ENCODE measurements around the gene NLE1. TPM values are rescaled to one million over a fixed set of nuclear protein-coding genes. Genes with fewer than 3 reads are reported as not detected.
"Not testable (repeated sequence)": the region's sequence is repeated elsewhere in the genome, so short reads cannot be mapped to it uniquely, and the experiment has no call there.

NLE1 gene
- total and polyA plus RNA-seq, 5 donors = 2.2 to 6.6 (median 4.1) TPM

DNA sequence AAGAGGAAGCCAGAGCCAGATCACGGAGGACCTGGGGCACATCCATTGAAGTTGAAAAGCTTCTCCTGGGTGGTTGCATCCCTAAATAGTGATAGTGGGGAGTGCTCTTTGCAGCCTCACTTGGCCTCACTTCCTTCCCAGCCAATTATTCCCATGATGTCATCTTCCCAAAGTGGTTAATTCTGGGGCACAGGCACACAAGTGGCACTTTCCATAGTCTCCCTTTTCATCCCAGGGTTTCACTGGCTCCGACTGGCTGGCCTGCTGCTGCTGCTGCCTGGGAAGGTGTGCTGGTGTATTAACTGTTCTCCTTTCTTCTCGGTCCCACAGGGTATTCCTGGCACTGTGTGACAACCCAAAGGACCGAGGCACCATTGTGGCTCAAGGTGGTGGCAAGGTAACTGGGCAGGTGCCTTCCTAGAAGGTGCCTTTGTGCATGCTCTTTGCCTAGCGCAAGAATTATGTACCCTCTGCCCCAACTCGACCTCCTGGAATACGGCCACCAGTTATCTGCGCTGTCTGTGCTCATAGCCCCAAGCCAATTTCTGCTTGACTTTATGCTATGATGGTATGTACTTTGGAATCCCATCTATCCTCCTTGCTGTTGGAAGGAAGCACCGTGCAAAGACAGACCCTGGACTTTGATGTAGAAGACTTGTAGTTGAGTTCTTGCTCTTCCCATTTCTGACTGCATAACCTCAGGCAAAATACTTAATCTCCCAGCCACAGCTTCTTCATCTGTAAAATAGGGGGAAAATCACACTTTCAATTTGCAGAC is 33.7 kb upstream of the NLE1 start:
- intact Hi-C loops (cut with DNase I) = no loop called here
- ATAC-seq (no peak), DNase-seq (no peak)
- Histone ChIP-seq H3K9me3 (ENCODE audit: control insufficient read depth, low read length) (no peaks in the 10 kb centered on the region), H3K4me1 (ENCODE audit: control insufficient read depth, insufficient read depth, low read length) (no peaks in the 10 kb centered on the region), H3K27ac (ENCODE audit: low read length) (no peak overlapping the region), H3K27me3 (ENCODE audit: control insufficient read depth, insufficient read depth) (no peaks in the 10 kb centered on the region), H3K4me3 (ENCODE audit: low read length) (no peak overlapping the region)
- 74% methylated on average over 9 of the region's 9 CpGs for WGBS

DNA sequence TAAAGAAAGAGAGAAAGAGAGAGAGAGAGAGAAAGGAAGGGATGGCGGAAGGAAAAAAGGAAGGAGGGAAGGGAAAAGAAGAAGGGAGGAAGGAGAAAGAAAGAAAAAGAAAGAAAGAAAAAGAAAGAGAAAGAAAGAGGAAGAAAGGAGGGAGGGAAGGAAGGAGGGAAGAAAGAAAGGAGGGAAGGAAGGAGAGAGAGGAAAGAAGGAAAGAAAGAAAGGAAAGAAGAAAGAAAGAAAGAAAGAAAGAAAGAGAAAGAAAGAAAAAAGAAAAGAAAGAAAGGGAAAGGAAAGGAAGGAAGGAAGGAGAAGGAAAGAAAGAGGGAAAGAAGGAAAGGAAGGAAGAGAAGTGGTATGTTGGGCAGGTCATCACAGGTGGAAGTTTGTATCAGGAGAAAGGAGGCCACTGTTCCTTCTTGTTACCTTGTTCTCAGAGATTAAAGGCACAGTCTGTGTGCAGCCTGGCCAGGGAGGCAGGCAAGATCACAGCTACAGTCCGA is 32.8 kb upstream of the NLE1 start:
- Histone ChIP-seq H3K27ac (ENCODE audit: low read length) (no peak overlapping the region), H3K9me3 (ENCODE audit: control insufficient read depth, low read length) (no peaks in the 10 kb centered on the region), H3K4me3 (ENCODE audit: low read length) (no peak overlapping the region), H3K27me3 (ENCODE audit: control insufficient read depth, insufficient read depth) (no peaks in the 10 kb centered on the region), H3K4me1 (ENCODE audit: control insufficient read depth, insufficient read depth, low read length) (no peaks in the 10 kb centered on the region)
- WGBS = 84% methylated on average over 2 of the region's 2 CpGs
- DNase-seq (no peak), ATAC-seq (no peak)
- intact Hi-C loops (cut with DNase I) = loop anchor here in 1 of 4 donors (5.0 kb wide), 1 partner anchor 357 kb away; no protein-coding TSS in a partner anchor

DNA sequence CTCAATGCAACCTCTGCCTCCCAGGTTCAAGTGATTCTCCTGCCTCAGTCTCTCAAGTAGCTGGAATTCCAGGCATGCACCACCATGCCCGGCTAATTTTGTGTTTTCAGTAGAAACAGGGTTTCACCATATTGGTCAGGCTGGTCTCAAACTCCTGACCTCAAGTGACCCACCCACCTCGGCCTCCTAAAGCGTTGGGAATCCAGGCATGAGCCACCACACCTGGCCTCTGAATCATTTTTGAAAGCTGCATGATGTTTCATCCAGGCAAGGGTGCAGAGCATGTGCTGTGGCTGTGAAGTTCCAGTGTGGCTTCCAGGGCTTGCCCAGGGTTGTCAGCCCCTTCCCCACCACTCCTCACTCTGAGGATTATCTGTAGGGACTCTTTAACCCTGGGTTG is 30.2 kb upstream of the NLE1 start:
- H3K4me1 ChIP-seq (ENCODE audit: control insufficient read depth, insufficient read depth, low read length); DNase-seq; H3K27ac ChIP-seq (ENCODE audit: low read length); H3K9me3 ChIP-seq (ENCODE audit: control insufficient read depth, low read length); H3K27me3 ChIP-seq (ENCODE audit: control insufficient read depth, insufficient read depth); H3K4me3 ChIP-seq (ENCODE audit: low read length); ATAC-seq: not testable (repeated sequence)
- intact Hi-C loops (cut with DNase I) = loop anchor here in 1 of 4 donors (5.0 kb wide), 1 partner anchor 360 kb away; no protein-coding TSS in a partner anchor
- 86% methylated on average over 3 of the region's 3 CpGs for WGBS

DNA sequence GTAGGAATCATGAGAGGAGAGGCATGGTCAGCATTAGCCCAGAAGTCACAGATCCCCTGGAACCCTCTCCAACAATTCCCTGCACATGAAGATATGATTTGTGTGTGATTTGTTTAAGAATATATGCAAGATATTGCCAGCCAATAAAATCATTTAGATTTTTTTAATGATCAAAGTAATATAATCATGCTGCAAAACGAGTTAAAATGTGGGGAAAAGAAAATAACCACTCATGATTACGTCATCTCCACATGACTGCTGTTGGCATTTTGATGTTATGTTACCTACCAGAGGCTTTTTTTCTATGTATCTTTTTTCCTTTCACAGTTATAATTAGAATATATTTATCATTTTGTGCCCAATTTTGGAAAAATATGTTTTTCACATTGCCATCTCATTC is 29.7 kb upstream of the NLE1 start:
- no peak overlapping the region for H3K4me3 ChIP-seq (ENCODE audit: low read length)
- no peaks in the 10 kb centered on the region for H3K9me3 ChIP-seq (ENCODE audit: control insufficient read depth, low read length)
- ATAC-seq (no peak), DNase-seq (no peak)
- no peaks in the 10 kb centered on the region for H3K27me3 ChIP-seq (ENCODE audit: control insufficient read depth, insufficient read depth)
- no peaks in the 10 kb centered on the region for H3K4me1 ChIP-seq (ENCODE audit: control insufficient read depth, insufficient read depth, low read length)
- 50% methylated on average over 2 of the region's 2 CpGs for WGBS
- H3K27ac ChIP-seq (ENCODE audit: low read length) = no peak overlapping the region
- intact Hi-C loops (cut with DNase I) = loop anchor here in 1 of 4 donors (5.0 kb wide), 1 partner anchor 360 kb away; no protein-coding TSS in a partner anchor

DNA sequence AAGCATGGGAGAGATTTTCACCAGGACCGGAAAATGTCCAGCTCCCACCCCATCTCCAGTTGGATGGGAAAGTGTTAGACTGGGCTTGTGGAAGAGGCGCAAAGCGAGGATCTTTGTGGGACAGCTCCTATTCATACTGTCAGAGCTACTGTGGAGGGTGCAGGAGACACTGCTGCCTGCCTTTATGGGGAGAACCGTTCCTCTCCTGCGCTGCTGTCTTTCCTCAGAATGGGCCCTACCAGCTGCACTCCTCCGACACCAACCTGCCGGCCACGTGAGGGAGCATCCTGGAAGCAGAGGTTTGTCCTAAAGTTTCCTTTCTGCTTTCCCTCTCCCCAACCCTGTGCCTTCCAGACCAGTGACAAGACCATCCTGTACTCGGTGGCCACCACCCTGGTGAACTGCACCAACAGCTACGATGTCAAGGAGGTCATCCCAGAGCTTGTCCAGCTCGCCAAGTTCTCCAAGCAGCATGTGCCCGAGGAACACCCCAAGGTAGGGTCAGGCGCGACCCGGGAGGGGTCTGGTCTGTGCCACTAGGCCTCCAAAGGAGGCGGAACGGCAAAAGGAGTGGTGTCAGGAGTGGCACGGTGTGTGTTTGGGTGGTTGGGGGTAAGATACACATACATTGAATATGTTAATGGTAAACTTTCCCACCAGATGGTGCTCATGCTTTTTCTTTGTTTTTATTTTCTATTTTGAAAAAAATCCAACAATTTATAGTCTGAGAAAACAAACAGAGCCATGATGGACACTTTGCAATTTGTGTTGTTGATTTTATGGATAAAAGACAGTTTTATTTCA is 29.1 kb upstream of the NLE1 start:
- peak; percentile 36 to 51 for ATAC-seq
- 69% methylated on average over 18 of the region's 18 CpGs for WGBS
- no peak overlapping the region for H3K4me3 ChIP-seq (ENCODE audit: low read length)
- no peak overlapping the region for H3K27ac ChIP-seq (ENCODE audit: low read length)
- no peaks in the 10 kb centered on the region for H3K4me1 ChIP-seq (ENCODE audit: control insufficient read depth, insufficient read depth, low read length)
- H3K27me3 ChIP-seq (ENCODE audit: control insufficient read depth, insufficient read depth) = no peaks in the 10 kb centered on the region
- H3K9me3 ChIP-seq (ENCODE audit: control insufficient read depth, low read length) = no peaks in the 10 kb centered on the region
- DNase-seq = no peak
- intact Hi-C loops (cut with DNase I) = loop anchor here in 1 of 4 donors (5.0 kb wide), 1 partner anchor 361 kb away; no protein-coding TSS in a partner anchor

DNA sequence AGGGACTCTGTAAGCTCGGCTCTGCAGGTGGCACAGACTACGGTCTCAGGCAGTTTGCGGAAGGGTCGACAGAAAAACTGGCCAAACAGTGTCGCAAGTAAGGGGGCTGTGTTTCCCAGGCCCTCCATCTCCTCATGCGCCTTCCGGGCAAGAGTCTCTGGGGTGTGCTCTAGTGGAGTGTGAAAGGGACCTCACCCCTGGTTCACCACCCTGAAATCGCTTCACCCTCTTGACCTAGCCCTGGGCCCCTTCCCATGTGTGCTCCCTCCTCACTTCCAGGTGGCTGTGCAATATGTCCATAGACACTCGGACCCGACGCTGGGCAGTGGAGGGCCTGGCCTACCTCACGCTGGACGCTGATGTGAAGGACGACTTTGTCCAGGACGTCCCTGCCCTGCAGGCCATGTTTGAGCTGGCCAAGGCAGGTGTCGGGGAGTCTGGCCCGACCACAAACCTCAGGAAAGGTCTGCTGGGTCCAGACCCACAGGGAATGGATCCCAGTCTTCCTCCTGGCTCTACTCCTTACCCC is 27.8 kb upstream of the NLE1 start:
- H3K27ac ChIP-seq (ENCODE audit: low read length) = no peak overlapping the region
- ATAC-seq (no peak), DNase-seq (no peak)
- no peaks in the 10 kb centered on the region for H3K9me3 ChIP-seq (ENCODE audit: control insufficient read depth, low read length)
- intact Hi-C loops (cut with DNase I) = loop anchor here in 3 of 4 donors (5.0 to 10.0 kb wide), 2 partner anchors 362 to 365 kb away; partner anchors contain the start of gene SLFN12L (in 2 of the 3)
- H3K4me1 ChIP-seq (ENCODE audit: control insufficient read depth, insufficient read depth, low read length) = no peaks in the 10 kb centered on the region
- no peak overlapping the region for H3K4me3 ChIP-seq (ENCODE audit: low read length)
- no peaks in the 10 kb centered on the region for H3K27me3 ChIP-seq (ENCODE audit: control insufficient read depth, insufficient read depth)
- 83% methylated on average over 17 of the region's 17 CpGs for WGBS

DNA sequence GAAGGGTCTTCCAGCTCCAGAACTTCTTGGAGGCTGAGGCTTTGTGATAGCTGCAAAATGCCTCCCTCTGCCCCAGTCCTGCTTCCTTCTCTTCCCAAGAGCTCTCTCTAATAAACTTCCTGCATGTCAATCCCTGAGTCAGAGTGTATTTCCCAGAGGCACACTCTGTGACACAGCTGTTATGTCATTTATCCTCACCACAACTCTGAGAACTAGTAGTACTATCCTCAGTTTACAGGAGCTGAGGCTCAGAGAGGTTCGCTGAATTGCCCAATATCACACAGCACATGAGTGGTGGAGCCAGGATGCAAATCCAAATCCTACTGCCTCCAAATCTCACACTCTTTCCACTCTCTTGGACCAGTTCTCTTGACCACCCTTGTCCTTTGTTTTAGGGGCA is 25.6 kb upstream of the NLE1 start:
- Histone ChIP-seq H3K9me3 (ENCODE audit: control insufficient read depth, low read length) (no peaks in the 10 kb centered on the region), H3K27me3 (ENCODE audit: control insufficient read depth, insufficient read depth) (no peaks in the 10 kb centered on the region), H3K4me3 (ENCODE audit: low read length) (no peak overlapping the region), H3K4me1 (ENCODE audit: control insufficient read depth, insufficient read depth, low read length) (no peaks in the 10 kb centered on the region), H3K27ac (ENCODE audit: low read length) (no peak overlapping the region)
- ATAC-seq = no peak
- no peak for DNase-seq
- WGBS = 80% methylated on average over 1 of the region's 1 CpG
- intact Hi-C loops (cut with DNase I) = loop anchor here in 2 of 4 donors (10.0 kb wide), 1 partner anchor 367 kb away; the partner anchor contains the start of gene SLFN12L (in 2 of the 2)

DNA sequence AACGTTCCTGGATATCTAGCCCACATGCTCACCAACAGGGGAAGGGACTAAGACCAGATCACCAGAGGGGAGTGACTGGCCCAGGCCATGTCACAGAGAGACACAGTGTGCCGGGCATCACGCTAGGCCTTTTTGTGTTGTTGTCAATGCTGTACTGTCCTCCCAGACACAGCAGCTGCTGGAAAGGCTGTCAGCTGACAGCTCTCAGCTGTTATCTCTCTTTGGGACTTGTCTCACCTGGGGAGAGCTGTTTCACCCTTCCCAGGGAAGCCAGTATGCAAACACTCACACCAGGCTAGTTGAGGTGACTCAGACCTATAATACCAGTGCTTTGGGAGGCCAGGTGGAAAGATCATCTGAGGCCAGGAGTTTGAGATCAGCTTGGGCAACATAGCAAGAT is 24.9 kb upstream of the NLE1 start:
- no peak for DNase-seq
- no peak overlapping the region for H3K4me3 ChIP-seq (ENCODE audit: low read length)
- no peaks in the 10 kb centered on the region for H3K27me3 ChIP-seq (ENCODE audit: control insufficient read depth, insufficient read depth)
- intact Hi-C loops (cut with DNase I) = loop anchor here in 2 of 4 donors (10.0 kb wide), 1 partner anchor 368 kb away; the partner anchor contains the start of gene SLFN12L (in 2 of the 2)
- no peaks in the 10 kb centered on the region for H3K4me1 ChIP-seq (ENCODE audit: control insufficient read depth, insufficient read depth, low read length)
- H3K9me3 ChIP-seq (ENCODE audit: control insufficient read depth, low read length) = no peaks in the 10 kb centered on the region
- H3K27ac ChIP-seq (ENCODE audit: low read length) = no peak overlapping the region
- 33% methylated on average over 3 of the region's 3 CpGs for WGBS
- ATAC-seq = no peak

DNA sequence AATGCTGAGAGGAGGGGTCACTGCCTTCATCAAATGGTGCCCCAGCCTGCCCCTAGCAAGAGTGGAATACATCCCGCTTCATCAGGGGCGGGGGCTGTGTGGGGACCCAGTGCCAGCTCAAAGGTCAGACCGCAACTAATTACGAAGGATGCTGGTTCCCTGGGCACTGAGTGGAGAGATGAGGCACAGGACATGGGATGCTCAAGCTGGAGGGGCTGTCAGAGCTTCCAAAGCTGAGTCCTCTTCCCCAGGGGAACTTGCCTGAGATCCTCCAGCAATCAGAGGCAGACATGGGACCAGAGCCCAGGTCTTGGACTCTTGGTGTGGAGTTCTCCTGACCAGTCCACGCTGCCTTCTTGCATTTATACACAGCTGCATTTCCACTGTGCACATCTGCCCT is 24.4 kb upstream of the NLE1 start:
- H3K27ac ChIP-seq (ENCODE audit: low read length) = no peak overlapping the region
- no peak overlapping the region for H3K4me3 ChIP-seq (ENCODE audit: low read length)
- no peaks in the 10 kb centered on the region for H3K27me3 ChIP-seq (ENCODE audit: control insufficient read depth, insufficient read depth)
- DNase-seq (no peak), ATAC-seq (no peak)
- no peaks in the 10 kb centered on the region for H3K9me3 ChIP-seq (ENCODE audit: control insufficient read depth, low read length)
- H3K4me1 ChIP-seq (ENCODE audit: control insufficient read depth, insufficient read depth, low read length) = no peaks in the 10 kb centered on the region
- WGBS = 71% methylated on average over 5 of the region's 5 CpGs
- intact Hi-C loops (cut with DNase I) = loop anchor here in 2 of 4 donors (10.0 kb wide), 1 partner anchor 368 kb away; the partner anchor contains the start of gene SLFN12L (in 2 of the 2)

DNA sequence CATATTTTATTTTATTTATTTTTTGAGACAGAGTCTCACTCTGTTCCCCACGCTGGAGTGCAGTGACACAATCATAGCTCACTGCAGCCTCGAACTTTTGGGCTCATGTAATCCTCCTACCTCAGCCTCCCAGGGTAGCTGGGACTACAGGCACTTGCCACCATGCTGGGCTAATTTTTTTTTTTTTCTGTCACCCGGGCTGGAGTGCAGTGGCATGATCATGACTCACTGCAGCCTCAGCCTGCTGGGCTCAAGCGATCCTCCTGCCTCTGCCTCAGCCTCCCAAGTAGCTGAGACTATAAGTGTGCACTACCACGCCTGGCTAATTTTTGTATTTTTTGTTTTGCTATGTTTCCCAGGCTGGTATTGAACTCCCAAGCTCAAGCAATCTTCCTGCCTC is 22.6 kb upstream of the NLE1 start:
- intact Hi-C loops (cut with DNase I) = loop anchor here in 2 of 4 donors (10.0 kb wide), 1 partner anchor 370 kb away; the partner anchor contains the start of gene SLFN12L (in 2 of the 2)
- Histone ChIP-seq H3K27me3 (ENCODE audit: control insufficient read depth, insufficient read depth) (no peaks in the 10 kb centered on the region), H3K27ac (ENCODE audit: low read length) (no peak overlapping the region), H3K9me3 (ENCODE audit: control insufficient read depth, low read length) (no peaks in the 10 kb centered on the region), H3K4me1 (ENCODE audit: control insufficient read depth, insufficient read depth, low read length) (peaks cover 2% of the 10 kb centered on the region), H3K4me3 (ENCODE audit: low read length) (no peak overlapping the region)
- no peak for DNase-seq
- no peak for ATAC-seq
- 78% methylated on average over 5 of the region's 5 CpGs for WGBS

All from right cardiac atrium (tissue), 5 donors.